Uterus (tissue), 2 donors: Measurements from ENCODE around the gene TTLL10.

Experiments
- CTCF ChIP-seq, 4 experiments: fragments of 200-600 bp in 2 of 4; fragments of 450-650 bp in 2 of 4; sonication (generic) in 2 of 4; IDR thresholded peaks; one replicate each; pipeline ENCODE4 v1.5.1; 2016 to 2019; ENCODE audit warnings: antibody characterized with exemption in 4 of 4, mild to moderate bottlenecking in 2 of 4, moderate library complexity in 1 of 4
- POLR2A ChIP-seq, 2 donors: fragments of 450-650 bp; IDR thresholded peaks; one replicate each; pipeline ENCODE4 v1.6.1; 2016; ENCODE audit warnings: antibody characterized with exemption in 2 of 2, mild to moderate bottlenecking in 1 of 2, moderate library complexity in 1 of 2

- TF ChIP-seq CTCF (IDR thresholded peaks at IDR 0.05) (no peak), POLR2A (IDR thresholded peaks at IDR 0.05) (no peak)
These were observed 4.1 kb upstream of the TTLL10 start for GRCh38 chr1:1169429-1170214.
